ENCODE results near the gene PUM2.

Gene PUM2

GRCh38 chr2:20333738-20334137, 16.9 kb downstream of the PUM2 start:
- Histone ChIP-seq H3K9ac (ENCODE audit: low read depth, low read length) (no peak overlapping the region), H3K27me3 (ENCODE audit: insufficient read depth, low read length) (no peaks in the 10 kb centered on the region), H3K9me3 (ENCODE audit: insufficient read depth, low read depth, low read length) (no peaks in the 10 kb centered on the region), H3K27ac (ENCODE audit: low read depth, low read length) (no peak overlapping the region), H3K4me1 (ENCODE audit: insufficient read depth, low read length) (peaks cover 36% of the 10 kb centered on the region), H3K36me3 (ENCODE audit: insufficient read depth, low read length) (no peaks in the 10 kb centered on the region), H3K4me3 (ENCODE audit: low read length) (no peak overlapping the region)
- 91% methylated on average over 3 of the region's 4 CpGs for WGBS

- no peak overlapping the region for H3K27ac ChIP-seq (ENCODE audit: low read depth, low read length)
- WGBS: 83% methylated on average over 3 of the region's 3 CpGs
- peaks cover 19% of the 10 kb centered on the region for H3K36me3 ChIP-seq (ENCODE audit: insufficient read depth, low read length)
- H3K27me3 ChIP-seq (ENCODE audit: insufficient read depth, low read length): no peaks in the 10 kb centered on the region
- peaks cover 30% of the 10 kb centered on the region; the same call in 1 of the 2 replicates for H3K4me1 ChIP-seq (ENCODE audit: insufficient read depth, low read length)
- no peak overlapping the region for H3K9ac ChIP-seq (ENCODE audit: low read depth, low read length)
- no peak overlapping the region for H3K4me3 ChIP-seq (ENCODE audit: low read length)
- no peaks in the 10 kb centered on the region for H3K9me3 ChIP-seq (ENCODE audit: insufficient read depth, low read depth, low read length)
Measured at GRCh38 chr2:20330192-20330591, 20.5 kb downstream of the PUM2 start.

GRCh38 chr2:20327370-20327769, 23.3 kb downstream of the PUM2 start:
- Histone ChIP-seq H3K27ac (ENCODE audit: low read depth, low read length) (no peak overlapping the region), H3K9me3 (ENCODE audit: insufficient read depth, low read depth, low read length) (no peaks in the 10 kb centered on the region), H3K4me3 (ENCODE audit: low read length) (no peak overlapping the region), H3K27me3 (ENCODE audit: insufficient read depth, low read length) (no peaks in the 10 kb centered on the region), H3K9ac (ENCODE audit: low read depth, low read length) (no peak overlapping the region), H3K4me1 (ENCODE audit: insufficient read depth, low read length) (peaks cover 17% of the 10 kb centered on the region; the same call in 1 of the 2 replicates), H3K36me3 (ENCODE audit: insufficient read depth, low read length) (peaks cover 47% of the 10 kb centered on the region)
- 59% methylated on average over 1 of the region's 1 CpG for WGBS

GRCh38 chr2:20326163-20326780, 24.4 kb downstream of the PUM2 start:
- peaks cover 25% of the 10 kb centered on the region for H3K4me1 ChIP-seq (ENCODE audit: insufficient read depth, low read length)
- no peak overlapping the region for H3K9ac ChIP-seq (ENCODE audit: low read depth, low read length)
- H3K27me3 ChIP-seq (ENCODE audit: insufficient read depth, low read length): no peaks in the 10 kb centered on the region
- no peak overlapping the region for H3K27ac ChIP-seq (ENCODE audit: low read depth, low read length)
- no peaks in the 10 kb centered on the region for H3K9me3 ChIP-seq (ENCODE audit: insufficient read depth, low read depth, low read length)
- no peak overlapping the region for H3K4me3 ChIP-seq (ENCODE audit: low read length)
- 63% methylated on average over 3 of the region's 4 CpGs for WGBS
- peaks cover 56% of the 10 kb centered on the region for H3K36me3 ChIP-seq (ENCODE audit: insufficient read depth, low read length)

DNA sequence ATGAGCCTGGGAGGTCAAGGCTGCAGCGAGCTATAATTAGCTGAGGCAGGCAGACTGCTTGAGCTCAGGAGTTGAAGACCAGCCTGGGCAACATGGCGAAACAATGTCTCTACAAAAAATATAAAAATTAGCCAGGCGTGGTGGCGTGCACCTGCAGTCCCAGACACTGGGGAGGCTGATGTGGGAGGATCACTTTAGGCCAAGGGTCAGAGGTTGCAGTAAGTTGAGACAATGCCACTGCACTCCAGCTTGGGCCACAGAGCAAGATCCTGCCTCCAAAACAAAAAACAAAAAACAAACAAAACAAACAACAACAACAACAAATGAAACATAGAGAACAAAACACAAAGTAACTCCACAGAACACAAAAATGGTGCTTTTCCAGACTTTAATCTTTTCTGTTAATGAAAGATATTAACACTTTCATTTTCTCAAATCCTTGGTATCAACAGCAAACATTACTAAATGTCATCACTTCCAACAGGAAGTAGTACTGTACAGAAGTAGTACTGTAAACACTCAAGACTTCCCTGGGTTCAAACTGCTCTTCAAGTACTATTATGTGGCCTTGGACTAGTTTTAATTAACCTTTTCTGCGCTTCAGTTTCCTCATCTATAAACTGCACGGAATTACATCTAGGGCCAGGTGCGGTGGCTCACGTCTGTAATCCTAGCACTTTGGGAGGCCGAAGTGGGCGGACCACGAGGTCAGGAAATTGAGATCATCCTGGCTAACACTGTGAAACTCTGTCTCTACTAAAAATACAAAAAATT, 27.9 kb downstream of the PUM2 start:
- 96% methylated on average over 11 of the region's 11 CpGs for WGBS
- H3K36me3 ChIP-seq (ENCODE audit: insufficient read depth, low read length): peaks cover 80% of the 10 kb centered on the region
- H3K27ac ChIP-seq (ENCODE audit: low read depth, low read length): no peak overlapping the region
- H3K4me3 ChIP-seq (ENCODE audit: low read length): no peak overlapping the region
- no peaks in the 10 kb centered on the region for H3K27me3 ChIP-seq (ENCODE audit: insufficient read depth, low read length)
- H3K4me1 ChIP-seq (ENCODE audit: insufficient read depth, low read length): peaks cover 26% of the 10 kb centered on the region
- H3K9ac ChIP-seq (ENCODE audit: low read depth, low read length): no peak overlapping the region
- H3K9me3 ChIP-seq (ENCODE audit: insufficient read depth, low read depth, low read length): no peaks in the 10 kb centered on the region

DNA sequence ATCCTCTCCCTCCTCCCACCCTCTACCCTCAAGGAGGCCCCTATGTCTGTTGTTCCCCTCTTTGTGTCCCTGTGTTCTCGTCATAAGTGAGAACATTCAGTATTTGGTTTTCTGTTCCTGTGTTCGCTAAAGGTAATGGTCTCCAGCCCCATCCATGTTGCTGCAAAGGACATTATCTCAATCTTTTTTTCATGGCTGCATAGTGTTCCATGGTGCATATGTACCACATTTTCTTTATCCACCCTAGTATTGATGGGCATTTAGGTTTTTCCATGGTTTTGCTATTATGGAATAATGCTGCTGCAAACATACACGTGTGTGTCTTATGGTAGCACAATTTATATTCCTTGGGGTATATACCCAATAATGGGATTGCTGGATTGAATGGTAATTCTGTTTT, 33.0 kb downstream of the PUM2 start:
- Histone ChIP-seq H3K27me3 (ENCODE audit: insufficient read depth, low read length) (no peaks in the 10 kb centered on the region), H3K9me3 (ENCODE audit: insufficient read depth, low read depth, low read length) (no peaks in the 10 kb centered on the region), H3K36me3 (ENCODE audit: insufficient read depth, low read length) (peaks cover 83% of the 10 kb centered on the region), H3K4me3 (ENCODE audit: low read length) (no peak overlapping the region), H3K9ac (ENCODE audit: low read depth, low read length) (no peak overlapping the region), H3K4me1 (ENCODE audit: insufficient read depth, low read length) (peaks cover 46% of the 10 kb centered on the region), H3K27ac (ENCODE audit: low read depth, low read length) (no peak overlapping the region)
- 96% methylated on average over 3 of the region's 3 CpGs for WGBS

- Histone ChIP-seq H3K27ac (ENCODE audit: low read depth, low read length) (peak overlapping the region; percentile 33; the same call in 1 of the 2 replicates), H3K9ac (ENCODE audit: low read depth, low read length) (no peak overlapping the region), H3K36me3 (ENCODE audit: insufficient read depth, low read length) (peaks cover 84% of the 10 kb centered on the region), H3K27me3 (ENCODE audit: insufficient read depth, low read length) (no peaks in the 10 kb centered on the region), H3K9me3 (ENCODE audit: insufficient read depth, low read depth, low read length) (no peaks in the 10 kb centered on the region), H3K4me3 (ENCODE audit: low read length) (no peak overlapping the region), H3K4me1 (ENCODE audit: insufficient read depth, low read length) (peaks cover 46% of the 10 kb centered on the region)
- 100% methylated on average over 1 of the region's 1 CpG for WGBS
Measured at GRCh38 chr2:20317197-20317596, 33.4 kb downstream of the PUM2 start.

DNA sequence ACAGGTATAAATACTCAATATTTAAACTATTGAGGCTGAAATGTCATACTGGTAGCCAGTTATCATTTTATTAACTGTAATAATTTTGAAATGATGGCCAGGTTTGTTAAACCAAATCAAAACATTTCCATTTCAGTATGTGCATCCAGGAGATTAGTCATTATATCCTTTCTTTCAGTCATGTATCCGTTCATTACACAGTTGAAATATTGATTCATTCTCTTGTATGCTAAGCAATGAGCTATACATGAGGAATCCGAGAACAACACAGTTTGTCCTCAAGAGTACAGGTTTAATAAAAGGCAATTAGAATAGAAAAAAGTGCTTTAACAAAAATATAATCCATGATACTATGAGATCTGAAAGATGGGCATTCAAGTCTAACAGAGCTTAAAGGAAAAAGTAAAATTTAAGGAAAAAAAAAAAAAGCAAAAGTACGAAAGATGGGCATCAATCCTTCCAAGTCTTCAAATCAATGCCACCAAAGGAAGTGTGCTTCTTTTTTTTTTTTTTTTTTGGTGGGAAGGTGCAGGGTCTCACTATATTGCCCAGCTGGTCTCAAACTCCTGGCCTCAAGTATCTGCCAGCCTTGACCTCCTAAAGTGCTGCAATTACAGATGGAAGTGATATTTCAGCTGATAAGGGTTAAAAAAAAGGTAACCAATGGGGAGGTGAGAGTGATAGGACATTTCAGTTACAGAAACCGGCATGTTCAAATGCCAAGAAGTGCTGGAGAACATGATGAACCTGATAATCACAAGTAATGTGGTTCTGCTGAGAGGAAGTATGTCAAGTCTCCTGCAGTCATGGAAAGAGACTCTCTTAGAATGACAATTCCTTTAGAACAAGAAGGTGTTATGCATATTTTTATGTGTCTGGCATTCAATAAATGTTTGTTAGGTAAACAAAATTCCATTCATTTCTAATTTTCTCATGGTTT, 35.8 kb downstream of the PUM2 start:
- Histone ChIP-seq H3K27ac (ENCODE audit: low read depth, low read length) (peak overlapping the region; percentile 36; the same call in 1 of the 2 replicates), H3K4me3 (ENCODE audit: low read length) (no peak overlapping the region), H3K27me3 (ENCODE audit: insufficient read depth, low read length) (no peaks in the 10 kb centered on the region), H3K9ac (ENCODE audit: low read depth, low read length) (no peak overlapping the region), H3K9me3 (ENCODE audit: insufficient read depth, low read depth, low read length) (no peaks in the 10 kb centered on the region), H3K36me3 (ENCODE audit: insufficient read depth, low read length) (peaks cover 96% of the 10 kb centered on the region), H3K4me1 (ENCODE audit: insufficient read depth, low read length) (peaks cover 25% of the 10 kb centered on the region)
- WGBS: 93% methylated on average over 3 of the region's 4 CpGs

- Histone ChIP-seq H3K4me3 (ENCODE audit: low read length) (no peak overlapping the region), H3K27me3 (ENCODE audit: insufficient read depth, low read length) (no peaks in the 10 kb centered on the region), H3K27ac (ENCODE audit: low read depth, low read length) (no peak overlapping the region), H3K9ac (ENCODE audit: low read depth, low read length) (no peak overlapping the region), H3K36me3 (ENCODE audit: insufficient read depth, low read length) (peaks cover 96% of the 10 kb centered on the region), H3K4me1 (ENCODE audit: insufficient read depth, low read length) (peaks cover 25% of the 10 kb centered on the region), H3K9me3 (ENCODE audit: insufficient read depth, low read depth, low read length) (no peaks in the 10 kb centered on the region)
- WGBS: 84% methylated on average over 3 of the region's 3 CpGs
Measured at GRCh38 chr2:20313659-20314058, 37.0 kb downstream of the PUM2 start.

DNA sequence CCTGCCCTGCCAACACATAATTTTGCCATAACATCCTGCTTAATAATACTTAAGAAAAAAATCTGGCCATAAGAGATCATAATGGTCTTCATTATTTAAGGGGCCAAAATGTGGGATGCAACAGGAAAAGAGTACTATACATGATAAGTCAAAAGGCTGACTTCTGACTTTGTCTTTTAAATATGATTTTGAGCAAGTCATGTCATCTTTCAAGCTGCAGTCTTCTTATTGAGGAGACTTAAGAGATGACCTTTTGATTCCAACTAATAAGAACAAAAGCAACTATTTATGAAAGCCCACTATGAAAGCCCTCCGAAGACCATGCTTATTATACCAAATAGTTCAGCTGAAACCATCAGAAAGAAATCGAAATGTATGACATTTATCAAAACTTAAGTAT, 41.6 kb downstream of the PUM2 start:
- 100% methylated on average over 2 of the region's 2 CpGs for WGBS
- no peak overlapping the region for H3K9ac ChIP-seq (ENCODE audit: low read depth, low read length)
- H3K36me3 ChIP-seq (ENCODE audit: insufficient read depth, low read length): peaks cover 97% of the 10 kb centered on the region

DNA sequence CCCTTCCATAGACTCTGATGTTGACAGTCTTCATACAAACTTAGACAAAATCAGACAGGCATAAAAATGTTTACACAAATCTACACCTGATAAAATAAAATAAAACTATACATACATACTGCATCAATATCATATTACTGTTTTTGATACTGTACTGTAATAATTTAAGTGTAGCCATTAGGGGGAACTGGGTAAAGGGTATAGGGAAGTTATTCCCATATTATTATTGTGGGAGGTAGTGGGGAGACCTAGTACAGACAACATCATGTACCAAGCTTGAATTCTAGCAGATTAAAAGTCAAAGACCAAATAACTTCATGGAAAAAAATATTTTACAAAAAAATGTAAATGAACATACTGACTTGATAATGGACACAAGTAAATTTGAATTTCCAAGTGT, 43.3 kb downstream of the PUM2 start:
- no peak overlapping the region for H3K9ac ChIP-seq (ENCODE audit: low read depth, low read length)
- no peaks in the 10 kb centered on the region for H3K9me3 ChIP-seq (ENCODE audit: insufficient read depth, low read depth, low read length)
- H3K27ac ChIP-seq (ENCODE audit: low read depth, low read length): no peak overlapping the region
- no peaks in the 10 kb centered on the region for H3K27me3 ChIP-seq (ENCODE audit: insufficient read depth, low read length)
- 0 out of 2 replicates have a peak, but pooled peaks cover 6% of the 10 kb centered on the region for H3K4me1 ChIP-seq (ENCODE audit: insufficient read depth, low read length)
- H3K36me3 ChIP-seq (ENCODE audit: insufficient read depth, low read length): peaks cover 95% of the 10 kb centered on the region
- no peak overlapping the region for H3K4me3 ChIP-seq (ENCODE audit: low read length)

More for the DNA sequence above, 41.6 kb downstream of the PUM2 start:
- Histone ChIP-seq H3K9me3 (ENCODE audit: insufficient read depth, low read depth, low read length) (no peaks in the 10 kb centered on the region), H3K27me3 (ENCODE audit: insufficient read depth, low read length) (no peaks in the 10 kb centered on the region), H3K27ac (ENCODE audit: low read depth, low read length) (no peak overlapping the region), H3K4me1 (ENCODE audit: insufficient read depth, low read length) (0 out of 2 replicates have a peak, but pooled peaks cover 7% of the 10 kb centered on the region), H3K4me3 (ENCODE audit: low read length) (no peak overlapping the region)

All from HUES64 (cell line).